Islet of Langerhans (tissue), 1 donor: ENCODE results near the gene FCRL4.
"Not testable (repeated sequence)": the region's sequence is repeated elsewhere in the genome, so short reads cannot be mapped to it uniquely, and the experiment has no call there.

Experiments
- FAIRE-seq: peaks from one replicate; lab custom pipeline; 2011; peaks lifted over from hg19 to GRCh38; lab: Jason Lieb, UNC

Gene FCRL4

GRCh38 chr1:157551694-157552693, 45.9 kb downstream of the FCRL4 start, which contains the start of gene FCRL5:
TSS of gene FCRL5 (minus strand) at chr1:157552515. CDS start at chr1:157552362, 153 bp downstream.
- no peak for FAIRE-seq

GRCh38 chr1:157548081-157548480, 49.8 kb downstream of the FCRL4 start:
- FAIRE-seq = not testable (repeated sequence)

- FAIRE-seq = no peak
Observed at GRCh38 chr1:157542676-157543075, 55.2 kb downstream of the FCRL4 start.

GRCh38 chr1:157540852-157541251, 57.0 kb downstream of the FCRL4 start:
- FAIRE-seq = no peak

GRCh38 chr1:157540160-157540748, 57.6 kb downstream of the FCRL4 start:
- no peak for FAIRE-seq

GRCh38 chr1:157539568-157539967, 58.3 kb downstream of the FCRL4 start:
- no peak for FAIRE-seq

GRCh38 chr1:157532569-157532968, 65.3 kb downstream of the FCRL4 start:
- FAIRE-seq = no peak

GRCh38 chr1:157523774-157524493, 74.0 kb downstream of the FCRL4 start:
- FAIRE-seq = no peak
